HG03520 (cell line): Measurements from ENCODE around the gene BPGM.

ENCODE experiments used
- ATAC-seq: cut with Tn5 transposase; IDR thresholded peaks from one replicate; pipeline ENCODE4 v1.9.1; 2021; ENCODE audit warnings: mild to moderate bottlenecking, moderate library complexity; ENCODE audit not compliant: unreplicated experiment

The BPGM gene

GRCh38 chr7:134646425-134647305 lies at the start of gene BPGM:
TSS of gene BPGM (plus strand) at chr7:134646853. CDS start at chr7:134661508, 14,655 bp downstream.
- peak; percentile 99 for ATAC-seq

- ATAC-seq: no peak
Measured at GRCh38 chr7:134599371-134599770, 47.3 kb upstream of the BPGM start.

GRCh38 chr7:134601459-134601858 lies 45.2 kb upstream of the BPGM start:
- ATAC-seq: no peak

- no peak for ATAC-seq
Measured at GRCh38 chr7:134602881-134603451, 43.7 kb upstream of the BPGM start.

DNA sequence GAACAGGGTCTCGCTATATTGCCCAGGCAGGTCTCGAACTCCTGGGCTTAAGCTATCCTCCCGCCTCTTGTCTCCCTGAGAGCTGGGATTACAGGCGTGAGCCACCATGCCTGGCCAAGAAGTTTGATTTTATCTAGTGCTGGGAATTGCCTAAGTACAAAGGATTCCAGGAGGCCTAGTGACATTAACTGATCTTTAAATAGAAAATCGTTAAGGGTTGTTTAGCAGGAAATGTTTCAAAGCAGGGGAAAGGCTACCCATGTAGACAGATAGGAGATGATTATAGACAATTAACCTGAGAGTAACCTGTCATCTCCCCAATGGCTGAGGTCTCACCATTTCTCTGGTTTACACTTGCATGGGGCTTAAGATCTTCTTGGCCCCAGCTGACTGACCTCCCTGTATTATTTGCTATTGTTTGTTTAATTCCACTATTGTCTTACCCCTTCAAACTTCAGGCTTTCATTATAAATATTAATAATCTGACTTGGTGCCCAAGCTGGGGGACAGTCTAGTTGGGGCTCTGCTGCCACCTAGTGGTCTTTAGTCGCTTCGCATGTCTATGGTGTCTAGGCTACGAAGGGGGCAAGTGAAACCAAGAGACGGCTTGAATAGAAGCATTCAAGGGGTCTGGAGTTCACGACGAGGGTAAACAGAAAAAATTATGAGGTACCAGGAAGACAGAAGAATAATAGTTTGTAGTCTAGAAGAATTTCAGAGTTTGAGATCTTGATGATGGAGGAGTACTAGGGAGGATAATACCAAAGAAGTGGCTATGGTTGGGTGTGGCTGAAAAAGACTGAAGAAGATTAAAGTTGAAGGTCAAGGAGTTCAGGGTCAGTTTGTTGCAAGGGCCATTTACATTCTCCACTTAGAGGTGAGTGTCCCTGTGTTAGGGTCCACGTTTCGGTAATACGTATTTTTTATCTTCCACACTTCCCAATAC lies 40.4 kb upstream of the BPGM start:
- ATAC-seq: no peak

GRCh38 chr7:134611611-134612151 lies 35.0 kb upstream of the BPGM start:
- ATAC-seq: no peak

- no peak for ATAC-seq
Measured at GRCh38 chr7:134612197-134612596, 34.5 kb upstream of the BPGM start.

DNA sequence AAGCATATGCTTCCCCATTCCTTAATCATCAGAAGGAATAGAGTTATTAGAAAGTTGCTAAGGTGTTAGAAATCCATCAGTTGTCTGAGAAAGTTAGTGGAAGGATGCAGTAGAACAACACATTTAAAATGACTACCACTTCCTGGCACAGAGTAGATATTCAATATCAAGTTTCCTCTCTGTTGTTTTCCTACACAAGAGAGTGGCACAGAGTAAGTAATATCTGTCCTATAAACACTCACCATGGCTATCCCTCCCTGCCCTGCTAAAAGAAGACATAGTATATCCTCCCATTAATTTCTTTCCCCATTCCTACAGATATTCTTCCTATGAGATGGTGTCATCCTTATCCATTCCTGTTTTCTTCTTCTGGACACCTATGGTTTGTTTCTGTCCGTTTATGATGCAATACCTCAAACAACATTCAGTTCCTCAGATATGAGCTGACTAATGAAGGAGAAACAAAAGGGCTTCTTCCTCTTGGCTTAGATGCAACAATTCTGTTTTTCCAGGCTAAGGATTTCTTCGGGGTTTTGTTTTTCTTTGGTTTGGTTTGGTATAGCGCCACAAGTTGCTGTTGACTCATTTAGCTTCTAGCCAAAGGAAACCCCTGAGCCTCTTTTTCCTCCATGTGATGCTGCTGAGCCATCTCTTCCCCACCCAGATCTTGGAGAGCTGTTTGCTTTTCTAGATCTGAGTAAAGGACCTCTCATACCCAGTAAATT lies 32.9 kb upstream of the BPGM start:
- ATAC-seq: no peak

- no peak for ATAC-seq
Measured at GRCh38 chr7:134616611-134617010, 30.0 kb upstream of the BPGM start.

- ATAC-seq: no peak
Measured at GRCh38 chr7:134618756-134619530, 27.7 kb upstream of the BPGM start.

- no peak for ATAC-seq
Measured at GRCh38 chr7:134619627-134620331, 26.9 kb upstream of the BPGM start.

DNA sequence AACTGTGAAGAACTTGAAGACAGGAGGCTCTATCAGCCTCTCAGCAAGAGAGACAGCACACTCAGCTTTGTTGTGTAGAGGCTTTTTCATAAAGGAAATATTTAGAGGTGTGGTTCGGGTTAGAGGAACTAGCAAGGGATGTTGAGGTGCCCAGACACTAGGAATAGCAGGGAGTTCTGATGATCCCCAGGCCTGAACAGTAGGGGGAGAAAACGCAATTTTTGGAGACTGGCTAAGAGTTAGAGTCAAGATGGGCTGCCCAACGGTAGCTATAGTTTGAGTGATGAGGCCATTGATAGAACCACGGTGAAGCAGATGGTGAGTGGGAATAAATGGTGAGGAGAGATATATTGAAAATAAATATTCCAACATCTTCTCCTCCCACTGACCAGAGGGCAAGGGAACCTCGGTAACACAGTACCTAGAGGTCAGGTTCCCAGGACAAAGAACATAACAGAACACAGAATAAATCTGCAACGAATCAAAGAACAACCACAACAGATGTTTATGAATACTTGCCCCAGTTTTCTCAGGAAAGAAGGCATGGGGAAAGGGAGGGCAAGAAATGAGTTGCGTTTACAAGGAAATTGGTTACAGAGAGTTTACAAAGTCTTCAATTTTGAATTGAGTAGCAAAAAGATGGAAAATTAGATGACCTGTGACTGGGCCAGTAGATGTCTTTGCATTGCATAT lies 24.2 kb upstream of the BPGM start:
- no peak for ATAC-seq

DNA sequence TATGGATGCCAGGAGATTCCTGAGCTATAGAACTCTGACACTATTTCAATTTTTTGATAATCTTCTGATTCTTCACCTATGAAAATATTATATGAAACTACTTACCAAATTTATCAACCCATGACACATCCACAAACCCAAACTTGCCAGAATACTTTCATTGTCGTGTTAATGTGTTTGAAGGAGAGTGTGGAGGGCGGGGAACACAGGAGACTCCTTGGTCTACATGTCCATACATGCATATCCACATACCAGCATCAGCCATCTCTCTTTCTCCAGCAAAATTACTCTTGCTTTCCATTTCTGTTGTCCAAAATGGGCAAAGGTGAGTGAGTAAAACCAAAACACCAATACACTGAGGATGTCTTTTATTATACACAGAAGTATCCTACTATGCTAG lies 23.5 kb upstream of the BPGM start:
- ATAC-seq: no peak

- no peak for ATAC-seq
Measured at GRCh38 chr7:134625550-134625949, 21.1 kb upstream of the BPGM start.

DNA sequence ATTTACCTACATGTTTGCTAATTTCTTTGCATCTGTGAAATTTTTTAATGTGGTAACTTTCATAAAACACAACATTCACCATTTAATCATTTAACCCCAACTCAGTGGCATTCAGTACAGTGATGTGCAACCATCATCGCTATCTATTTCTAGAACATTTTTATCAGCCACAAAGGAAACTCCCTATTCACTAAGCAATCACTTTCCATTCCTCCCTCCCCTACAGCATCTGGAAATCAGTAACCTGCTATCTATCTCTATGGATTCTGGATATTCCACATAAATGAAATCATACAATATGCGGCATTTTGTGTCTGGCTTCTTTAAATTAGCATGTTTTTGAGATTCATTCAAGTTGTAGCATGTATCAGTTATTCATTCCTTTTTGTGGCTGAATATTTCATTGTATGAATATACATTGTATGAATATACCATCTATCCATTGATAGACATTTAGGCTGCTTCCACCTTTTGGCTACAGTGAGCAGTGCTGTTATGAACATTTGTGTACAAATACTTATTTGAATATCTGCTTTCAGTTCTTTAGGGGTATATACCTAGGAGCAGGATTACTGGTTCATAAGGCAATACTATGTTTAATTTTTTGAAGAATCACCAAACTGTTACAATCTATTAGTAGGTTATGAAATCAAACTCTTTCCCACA lies 19.4 kb upstream of the BPGM start:
- no peak for ATAC-seq

DNA sequence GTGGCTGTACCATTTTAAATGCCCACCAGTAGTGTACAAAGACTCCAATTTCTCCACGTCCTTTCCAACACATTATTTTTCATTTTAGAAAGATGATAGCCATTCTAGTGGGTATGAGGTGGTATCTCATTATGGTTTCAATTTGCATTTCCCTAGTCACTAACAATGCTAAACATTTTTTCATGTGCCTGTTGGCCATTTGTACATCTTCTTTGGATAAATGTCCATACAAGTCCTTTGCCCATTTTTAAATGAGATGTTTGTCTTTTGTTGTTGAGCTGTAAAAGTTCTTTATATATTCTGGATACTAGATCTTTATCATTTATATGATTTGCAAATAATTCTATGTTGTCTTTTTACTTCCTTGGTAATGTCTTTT lies 18.9 kb upstream of the BPGM start:
- no peak for ATAC-seq

DNA sequence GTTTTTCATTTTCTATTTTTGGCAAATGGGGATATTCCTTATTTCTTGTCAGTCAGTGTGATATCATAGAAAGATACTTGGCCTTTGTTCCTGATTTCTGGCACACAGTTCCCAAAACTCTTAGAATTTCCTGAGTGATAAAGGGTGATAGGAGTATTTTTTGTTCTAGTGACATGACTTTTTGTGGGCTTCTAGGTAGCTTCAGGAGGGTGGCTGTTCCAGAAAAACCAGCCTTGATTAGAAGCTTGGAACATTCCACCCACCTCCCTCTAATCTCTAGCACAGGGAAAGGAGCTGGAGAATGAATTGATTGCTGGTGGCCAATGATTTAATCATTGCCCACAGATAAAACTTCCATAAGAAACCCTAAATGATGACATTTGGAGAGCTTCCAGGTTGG lies 17.2 kb upstream of the BPGM start:
- ATAC-seq: no peak

DNA sequence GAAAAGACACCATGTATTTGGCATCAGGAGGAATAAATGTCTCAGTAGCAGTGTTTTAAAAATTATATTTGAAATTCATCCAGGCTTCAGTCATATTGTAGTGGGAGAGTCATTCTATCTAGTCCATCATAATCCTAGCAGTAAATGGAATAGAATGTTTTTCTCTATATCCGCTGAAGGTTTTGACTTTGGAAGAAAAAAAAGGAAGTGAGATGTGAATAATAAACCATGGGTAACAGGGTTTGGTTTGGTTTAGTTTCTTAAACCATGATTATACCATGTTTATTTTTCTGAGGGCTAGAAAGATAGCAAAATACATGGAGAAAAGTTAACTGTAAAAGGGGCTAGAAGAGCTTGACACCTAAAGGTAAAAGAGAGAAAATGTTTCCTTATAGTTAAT lies 16.4 kb upstream of the BPGM start:
- ATAC-seq: no peak
